Activated naive CD8-positive, alpha-beta T cell (primary cell): ENCODE results near the gene MGAT5.
A peak's percentile ranks its signal among the peaks of the same experiment; 100 is the strongest.

Experiments used
- H3K27ac Mint-ChIP-seq: one replicate; pipeline ENCODE4 v1.8.0; 2021; ENCODE audit warnings: mixed read lengths
- H3K27me3 Mint-ChIP-seq: one replicate; pipeline ENCODE4 v1.8.0; 2021; ENCODE audit warnings: mixed read lengths
- H3K36me3 Mint-ChIP-seq: one replicate; pipeline ENCODE4 v1.8.0; 2021; ENCODE audit warnings: mixed read lengths
- H3K4me1 Mint-ChIP-seq: one replicate; pipeline ENCODE4 v1.8.0; 2021; ENCODE audit warnings: low read depth, mixed read lengths
- H3K4me3 Mint-ChIP-seq: one replicate; pipeline ENCODE4 v1.8.0; 2021; ENCODE audit warnings: mild to moderate bottlenecking, mixed read lengths
- H3K9me3 Mint-ChIP-seq: one replicate; pipeline ENCODE4 v1.8.0; 2021; ENCODE audit warnings: low read depth, mixed read lengths

The MGAT5 gene

DNA sequence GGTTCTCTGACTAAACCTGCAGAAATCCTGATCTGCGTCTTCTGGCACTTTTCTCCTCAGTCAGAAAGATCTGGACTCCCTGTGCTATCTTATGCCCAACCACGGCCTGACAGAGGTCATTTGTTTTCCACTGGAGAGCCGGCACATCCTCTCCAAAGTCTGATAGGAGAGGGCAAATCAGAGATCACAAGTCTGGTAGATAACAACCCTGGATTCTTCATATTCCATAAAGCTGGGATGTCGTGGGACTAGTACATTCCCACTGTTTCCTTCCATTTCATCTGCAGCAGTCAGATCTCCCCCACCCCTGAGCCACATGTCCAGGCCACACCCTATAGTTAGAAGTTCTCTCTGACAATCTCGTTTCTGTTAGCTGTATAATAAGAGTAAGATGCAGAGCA lies 157.0 kb downstream of the MGAT5 start:
- no peak overlapping the region for H3K4me3 Mint-ChIP-seq
- no peak overlapping the region for H3K27ac Mint-ChIP-seq
- no peaks in the 10 kb centered on the region for H3K9me3 Mint-ChIP-seq
- H3K27me3 Mint-ChIP-seq: no peaks in the 10 kb centered on the region
- H3K4me1 Mint-ChIP-seq: peaks cover 39% of the 10 kb centered on the region
- no peaks in the 10 kb centered on the region for H3K36me3 Mint-ChIP-seq

DNA sequence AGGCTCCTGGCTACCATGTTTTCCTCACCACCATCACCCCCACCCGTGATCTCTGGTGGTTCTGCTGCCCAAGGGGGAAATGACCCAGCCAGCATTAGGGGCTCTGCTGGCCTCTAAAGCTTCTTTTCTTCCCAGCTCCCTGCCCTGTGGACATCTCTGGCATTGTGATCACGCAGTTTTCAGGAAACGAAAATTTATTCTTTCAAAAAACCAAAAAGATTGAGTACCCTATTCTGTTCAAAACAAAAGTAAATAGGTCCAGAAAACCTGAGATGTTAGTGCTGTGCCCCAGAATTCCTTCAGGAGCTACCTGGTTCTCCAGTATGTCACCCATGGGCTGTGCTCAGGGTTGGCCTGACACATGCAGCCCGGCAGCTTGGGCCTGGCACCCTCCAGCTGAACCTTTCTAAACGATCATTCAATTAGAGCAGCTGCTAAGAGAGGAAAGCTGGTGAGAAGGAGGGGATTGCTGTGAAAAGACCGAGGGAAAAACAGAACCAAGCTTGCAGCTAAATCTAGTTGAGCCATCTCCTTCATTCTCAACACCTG lies 157.5 kb downstream of the MGAT5 start:
- Mint-ChIP-seq H3K4me1 (peaks cover 38% of the 10 kb centered on the region), H3K27me3 (no peaks in the 10 kb centered on the region), H3K9me3 (no peaks in the 10 kb centered on the region), H3K36me3 (peaks cover 2% of the 10 kb centered on the region), H3K4me3 (no peak overlapping the region), H3K27ac (peak overlapping the region; percentile 54)

DNA sequence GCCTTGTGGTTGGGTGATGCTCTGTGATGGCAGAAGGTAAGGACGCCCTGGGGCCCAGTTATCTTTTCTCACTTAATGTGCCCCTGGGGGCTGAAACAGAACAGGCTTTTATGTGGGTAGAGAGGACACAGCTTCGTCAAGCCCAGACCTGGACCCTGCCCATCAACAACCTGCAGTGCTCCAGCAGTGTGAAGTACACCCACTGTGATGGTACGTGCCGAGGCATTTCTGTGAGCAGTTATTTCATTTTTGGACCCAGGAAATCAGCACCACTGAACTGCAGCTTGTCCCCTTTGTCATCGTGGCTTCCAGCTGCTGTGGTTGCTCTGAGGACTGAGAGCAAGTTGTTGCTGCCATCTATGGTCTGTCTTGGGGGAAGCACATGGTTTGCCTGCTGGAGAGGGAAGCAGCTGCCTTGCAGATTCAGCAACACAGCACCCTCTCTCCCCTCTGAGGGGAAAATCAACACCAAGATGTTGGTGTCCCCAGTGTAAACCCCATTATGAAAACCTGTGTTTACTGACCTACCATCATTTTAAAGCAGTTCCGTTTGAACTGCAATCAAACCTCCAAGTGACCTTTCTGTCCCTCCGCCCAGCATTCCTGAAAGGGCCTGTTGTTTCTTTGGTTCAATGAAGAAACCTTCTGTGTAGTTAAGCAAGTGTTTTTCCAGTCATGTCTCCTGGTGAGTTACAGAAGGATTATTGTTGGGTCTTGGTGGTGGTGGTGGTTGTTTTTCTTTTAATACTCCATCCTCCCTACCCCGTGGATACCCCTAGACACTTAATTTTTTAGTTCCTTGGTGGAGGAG lies 158.2 kb downstream of the MGAT5 start:
- Mint-ChIP-seq H3K27ac (peak overlapping the region; percentile 54), H3K4me1 (peaks cover 36% of the 10 kb centered on the region), H3K9me3 (no peaks in the 10 kb centered on the region), H3K27me3 (no peaks in the 10 kb centered on the region), H3K36me3 (peaks cover 2% of the 10 kb centered on the region), H3K4me3 (no peak overlapping the region)

DNA sequence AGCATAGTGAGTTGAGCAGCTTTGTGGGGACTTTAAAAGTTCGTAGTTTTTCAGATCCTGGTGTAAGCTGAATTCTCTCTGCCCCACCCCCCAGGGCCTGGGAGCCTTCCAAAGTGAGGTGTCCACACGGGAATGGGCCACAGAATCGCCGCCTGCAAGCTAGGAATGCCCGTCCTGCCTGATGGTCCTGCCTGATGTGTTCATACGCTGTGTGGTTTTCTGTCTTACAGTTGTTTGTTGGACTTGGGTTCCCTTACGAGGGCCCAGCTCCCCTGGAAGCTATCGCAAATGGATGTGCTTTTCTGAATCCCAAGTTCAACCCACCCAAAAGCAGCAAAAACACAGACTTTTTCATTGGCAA lies 158.7 kb downstream of the MGAT5 start:
- H3K9me3 Mint-ChIP-seq: no peaks in the 10 kb centered on the region
- no peaks in the 10 kb centered on the region for H3K27me3 Mint-ChIP-seq
- peaks cover 31% of the 10 kb centered on the region for H3K4me1 Mint-ChIP-seq
- H3K4me3 Mint-ChIP-seq: no peak overlapping the region
- H3K27ac Mint-ChIP-seq: no peak overlapping the region
- H3K36me3 Mint-ChIP-seq: peaks cover 4% of the 10 kb centered on the region

DNA sequence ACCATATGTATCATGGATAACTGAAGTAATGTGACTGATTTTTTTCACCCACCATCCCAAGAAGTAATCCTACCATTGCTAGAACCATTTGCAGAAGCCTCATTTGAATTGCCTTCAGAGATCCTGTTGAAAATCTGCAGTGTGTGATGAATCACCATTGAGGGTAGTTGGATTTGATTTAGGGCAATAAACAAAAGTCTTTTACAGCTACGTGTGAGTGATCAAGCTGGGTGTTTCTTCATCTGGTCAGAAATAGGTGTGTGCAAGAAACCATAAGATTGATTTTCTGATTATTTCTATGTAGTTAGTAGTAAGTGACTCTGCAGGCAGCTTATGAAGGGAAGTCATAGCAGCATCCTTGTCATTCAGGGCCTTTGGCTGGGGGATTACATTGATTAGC lies 159.6 kb downstream of the MGAT5 start:
- no peak overlapping the region for H3K4me3 Mint-ChIP-seq
- H3K27me3 Mint-ChIP-seq: no peaks in the 10 kb centered on the region
- no peaks in the 10 kb centered on the region for H3K9me3 Mint-ChIP-seq
- no peak overlapping the region for H3K27ac Mint-ChIP-seq
- H3K4me1 Mint-ChIP-seq: peaks cover 25% of the 10 kb centered on the region
- H3K36me3 Mint-ChIP-seq: peaks cover 4% of the 10 kb centered on the region

DNA sequence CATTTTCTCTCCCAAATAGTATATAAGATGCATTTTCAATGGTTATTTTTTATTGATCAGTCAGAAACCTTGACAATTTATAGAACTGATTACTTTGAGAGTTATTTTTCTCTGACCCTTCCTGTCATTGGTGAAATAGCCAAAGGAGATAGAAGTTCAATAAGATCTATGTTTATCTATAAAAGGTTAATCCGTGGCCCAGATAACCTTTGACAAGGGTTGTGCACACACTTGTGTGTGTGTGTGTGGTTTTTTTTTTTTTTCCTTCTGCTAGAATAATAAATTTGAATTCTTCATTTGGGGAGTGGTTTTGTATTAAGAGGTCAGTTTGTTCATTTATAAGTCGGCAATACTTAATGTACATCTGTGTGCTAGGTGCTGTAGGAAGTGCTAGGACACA lies 160.0 kb downstream of the MGAT5 start:
- H3K27ac Mint-ChIP-seq: no peak overlapping the region
- H3K36me3 Mint-ChIP-seq: peaks cover 4% of the 10 kb centered on the region
- H3K4me1 Mint-ChIP-seq: peaks cover 23% of the 10 kb centered on the region
- H3K9me3 Mint-ChIP-seq: no peaks in the 10 kb centered on the region
- no peaks in the 10 kb centered on the region for H3K27me3 Mint-ChIP-seq
- H3K4me3 Mint-ChIP-seq: no peak overlapping the region

DNA sequence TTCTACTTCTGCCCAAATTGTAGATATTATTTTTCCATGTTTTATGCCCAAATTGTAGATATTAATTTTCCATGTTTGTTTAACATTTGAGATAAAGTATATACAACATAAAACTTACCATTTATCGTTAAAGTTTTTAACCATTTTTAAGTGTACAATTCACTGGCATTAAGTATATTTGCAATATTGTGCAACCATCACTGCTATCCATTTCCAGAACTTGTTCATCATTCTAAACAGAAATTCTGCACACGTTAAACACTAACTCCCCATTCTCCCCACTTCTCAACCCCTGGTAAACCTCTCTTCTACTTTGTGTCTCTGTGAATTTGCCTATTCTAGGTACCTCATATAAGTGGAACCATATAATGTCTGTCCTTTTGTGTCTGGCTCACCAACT lies 162.1 kb downstream of the MGAT5 start:
- H3K27ac Mint-ChIP-seq: no peak overlapping the region
- H3K4me3 Mint-ChIP-seq: no peak overlapping the region
- H3K4me1 Mint-ChIP-seq: peaks cover 12% of the 10 kb centered on the region
- H3K27me3 Mint-ChIP-seq: no peaks in the 10 kb centered on the region
- no peaks in the 10 kb centered on the region for H3K9me3 Mint-ChIP-seq
- peaks cover 4% of the 10 kb centered on the region for H3K36me3 Mint-ChIP-seq

DNA sequence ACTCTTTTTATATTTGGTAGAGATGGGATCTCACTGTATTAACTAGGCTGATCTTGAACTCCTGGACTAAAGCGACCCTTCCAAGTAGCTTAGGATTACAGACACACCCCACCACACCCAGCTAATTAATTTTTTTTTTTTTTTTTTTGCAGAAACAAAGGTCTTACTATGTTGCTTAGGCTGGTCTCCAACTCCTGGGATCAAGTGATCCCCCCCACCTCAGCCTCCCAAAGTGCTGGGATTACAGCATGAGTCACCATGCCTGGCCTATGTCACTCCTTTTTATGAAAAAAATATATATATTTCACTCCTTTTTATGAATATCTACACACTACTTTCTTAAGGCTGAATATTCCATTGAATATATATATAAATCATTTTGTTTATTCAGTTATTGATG lies 162.8 kb downstream of the MGAT5 start:
- Mint-ChIP-seq H3K36me3 (peaks cover 4% of the 10 kb centered on the region), H3K27ac (no peak overlapping the region), H3K4me1 (peaks cover 5% of the 10 kb centered on the region), H3K9me3 (no peaks in the 10 kb centered on the region), H3K27me3 (no peaks in the 10 kb centered on the region), H3K4me3 (no peak overlapping the region)

DNA sequence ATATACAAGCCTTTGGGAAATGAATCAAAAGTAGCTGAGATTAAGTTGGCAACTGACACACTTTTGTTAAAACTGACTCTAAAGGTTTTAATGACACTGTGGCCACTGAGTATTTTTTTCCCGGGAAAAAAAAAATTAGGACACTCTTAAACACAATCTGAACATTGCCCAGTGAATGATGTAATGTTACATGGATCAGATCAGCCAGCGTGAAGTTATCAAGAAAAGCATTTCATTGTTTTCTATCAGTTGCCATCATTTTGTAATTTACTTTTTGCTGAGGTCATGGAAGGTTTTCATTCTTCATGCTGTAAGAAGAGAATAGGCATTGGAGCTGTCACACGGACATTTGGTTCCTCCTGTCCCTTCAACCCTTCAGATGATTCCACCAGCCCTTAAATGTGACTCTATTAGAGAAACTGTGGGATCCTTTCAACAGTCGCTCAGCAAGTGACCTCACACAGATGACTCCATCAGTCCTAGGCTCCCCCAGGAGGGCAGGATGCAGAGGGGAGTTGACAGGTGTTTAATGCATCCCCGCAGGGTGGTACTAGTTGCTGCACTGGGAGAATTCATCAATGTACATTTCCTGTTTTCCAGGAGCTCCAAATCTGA lies 164.2 kb downstream of the MGAT5 start:
- no peaks in the 10 kb centered on the region for H3K4me1 Mint-ChIP-seq
- no peak overlapping the region for H3K4me3 Mint-ChIP-seq
- no peaks in the 10 kb centered on the region for H3K27me3 Mint-ChIP-seq
- no peaks in the 10 kb centered on the region for H3K9me3 Mint-ChIP-seq
- no peak overlapping the region for H3K27ac Mint-ChIP-seq
- peaks cover 4% of the 10 kb centered on the region for H3K36me3 Mint-ChIP-seq

DNA sequence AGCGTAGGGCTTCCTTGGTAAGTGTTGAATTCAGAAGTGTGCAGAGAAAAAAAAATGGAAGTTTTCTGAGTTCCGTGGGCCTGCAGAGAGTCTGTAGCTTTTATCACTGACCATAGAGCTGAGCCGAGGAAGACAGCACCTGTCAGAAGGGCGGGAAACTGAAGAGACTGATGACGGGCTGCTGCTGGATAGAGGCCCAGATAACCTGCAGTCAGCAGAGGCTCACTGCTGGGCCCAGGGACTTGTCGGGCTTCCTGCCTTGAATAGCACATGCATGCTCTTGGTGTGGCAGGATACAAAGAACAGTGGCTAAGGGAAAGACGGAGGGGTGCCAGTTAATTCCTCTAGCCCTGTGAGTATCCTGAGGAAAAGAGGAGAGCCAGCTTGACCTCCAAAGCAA lies 166.4 kb downstream of the MGAT5 start:
- no peak overlapping the region for H3K27ac Mint-ChIP-seq
- peaks cover 9% of the 10 kb centered on the region for H3K36me3 Mint-ChIP-seq
- H3K4me1 Mint-ChIP-seq: no peaks in the 10 kb centered on the region
- no peaks in the 10 kb centered on the region for H3K9me3 Mint-ChIP-seq
- no peak overlapping the region for H3K4me3 Mint-ChIP-seq
- no peaks in the 10 kb centered on the region for H3K27me3 Mint-ChIP-seq

DNA sequence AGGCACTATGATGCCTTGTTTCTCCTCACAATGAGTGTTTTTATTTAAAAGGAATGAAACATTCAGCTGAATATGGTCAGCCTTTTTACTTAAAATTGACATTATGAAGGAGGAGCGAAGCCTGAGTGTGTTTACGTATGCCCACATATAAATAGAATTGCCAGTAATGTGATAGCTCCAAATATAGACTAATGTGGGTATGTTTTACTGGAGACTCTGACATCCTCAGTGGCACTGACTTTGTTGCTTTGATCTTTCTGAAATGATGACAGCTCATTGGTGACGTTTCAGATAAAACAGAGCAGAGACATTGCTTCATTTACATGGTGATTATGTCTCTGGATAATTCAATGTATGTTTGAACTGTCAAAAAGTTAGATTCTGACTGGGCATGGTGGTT lies 167.0 kb downstream of the MGAT5 start:
- H3K9me3 Mint-ChIP-seq: no peaks in the 10 kb centered on the region
- peaks cover 9% of the 10 kb centered on the region for H3K36me3 Mint-ChIP-seq
- no peaks in the 10 kb centered on the region for H3K4me1 Mint-ChIP-seq
- H3K27me3 Mint-ChIP-seq: no peaks in the 10 kb centered on the region
- no peak overlapping the region for H3K27ac Mint-ChIP-seq
- H3K4me3 Mint-ChIP-seq: no peak overlapping the region

DNA sequence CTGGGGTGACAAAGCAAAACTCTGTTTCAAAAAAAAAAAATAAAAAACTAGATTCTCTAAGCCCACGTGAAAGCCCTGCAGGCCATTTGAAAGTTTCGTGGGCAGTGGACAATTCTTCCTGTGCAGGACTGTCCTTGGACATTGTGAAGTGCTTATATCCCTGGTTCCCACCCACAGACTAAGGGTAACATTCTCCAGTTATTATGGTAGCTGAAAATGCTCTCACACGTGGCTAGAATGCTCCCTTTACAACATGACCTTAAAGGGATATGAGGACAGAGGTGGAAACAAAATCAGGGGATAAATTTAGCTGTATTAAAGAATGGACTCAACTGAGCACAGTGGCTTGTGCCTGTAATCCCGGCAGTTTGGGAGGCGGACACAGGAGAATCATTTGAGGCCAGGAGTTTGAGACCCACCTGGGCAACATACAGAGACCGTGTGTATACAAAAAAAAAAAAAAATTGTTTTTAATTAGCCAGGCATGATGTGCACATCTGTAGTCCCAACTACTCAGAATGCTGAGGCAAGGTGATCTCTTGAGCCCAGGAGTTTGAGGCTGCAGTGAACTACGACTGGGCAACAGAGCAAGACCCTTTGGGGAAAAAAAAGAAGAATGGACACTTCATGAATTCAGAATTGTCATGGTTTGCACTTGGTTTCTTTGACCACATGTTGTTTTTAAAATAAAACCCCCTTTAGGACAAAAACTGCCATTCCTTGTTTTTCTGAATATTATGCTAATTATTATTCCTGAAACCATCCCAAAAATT lies 167.9 kb downstream of the MGAT5 start:
- H3K27ac Mint-ChIP-seq: no peak overlapping the region
- H3K9me3 Mint-ChIP-seq: no peaks in the 10 kb centered on the region
- H3K4me3 Mint-ChIP-seq: no peak overlapping the region
- H3K36me3 Mint-ChIP-seq: peaks cover 7% of the 10 kb centered on the region
- no peaks in the 10 kb centered on the region for H3K4me1 Mint-ChIP-seq
- H3K27me3 Mint-ChIP-seq: no peaks in the 10 kb centered on the region

DNA sequence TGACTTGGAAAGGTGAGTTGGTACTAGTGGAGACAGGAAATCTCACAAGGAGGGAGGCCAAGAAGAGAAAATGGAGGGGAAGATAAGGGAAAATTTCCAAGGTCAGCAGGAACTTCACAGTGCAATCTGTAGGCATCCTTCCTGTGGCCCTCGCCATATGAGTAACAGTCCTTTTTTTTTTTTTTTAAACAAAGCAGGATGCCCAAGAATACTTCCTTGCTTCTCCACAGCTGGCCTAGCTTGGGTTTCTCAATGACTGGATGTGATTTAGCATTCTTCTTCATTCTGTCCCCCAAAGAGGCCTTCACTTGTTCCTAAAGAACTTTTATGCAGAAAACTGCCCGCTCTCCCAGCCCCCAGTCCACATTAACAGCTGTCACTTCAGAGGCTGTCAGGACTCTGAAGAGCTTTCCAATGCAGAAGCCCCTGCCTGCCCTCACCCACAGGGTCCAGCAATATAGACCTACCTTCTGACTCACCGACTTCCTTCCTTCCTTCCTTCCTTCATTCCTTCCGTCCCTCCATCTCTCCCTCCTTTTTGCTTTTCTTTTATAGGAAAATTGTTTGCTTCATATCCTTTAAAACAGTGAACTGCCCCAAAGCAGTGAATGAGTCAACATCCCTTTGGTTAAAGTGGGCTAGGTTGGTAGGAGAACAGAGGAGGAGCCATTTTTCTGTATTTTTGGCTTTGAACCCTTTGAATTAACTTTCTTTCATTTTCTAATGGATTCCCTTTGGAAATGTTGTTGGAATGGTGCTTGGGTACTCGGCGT lies 172.0 kb downstream of the MGAT5 start:
- no peak overlapping the region for H3K27ac Mint-ChIP-seq
- no peaks in the 10 kb centered on the region for H3K27me3 Mint-ChIP-seq
- no peaks in the 10 kb centered on the region for H3K9me3 Mint-ChIP-seq
- H3K4me3 Mint-ChIP-seq: no peak overlapping the region
- no peaks in the 10 kb centered on the region for H3K4me1 Mint-ChIP-seq
- peaks cover 8% of the 10 kb centered on the region for H3K36me3 Mint-ChIP-seq

DNA sequence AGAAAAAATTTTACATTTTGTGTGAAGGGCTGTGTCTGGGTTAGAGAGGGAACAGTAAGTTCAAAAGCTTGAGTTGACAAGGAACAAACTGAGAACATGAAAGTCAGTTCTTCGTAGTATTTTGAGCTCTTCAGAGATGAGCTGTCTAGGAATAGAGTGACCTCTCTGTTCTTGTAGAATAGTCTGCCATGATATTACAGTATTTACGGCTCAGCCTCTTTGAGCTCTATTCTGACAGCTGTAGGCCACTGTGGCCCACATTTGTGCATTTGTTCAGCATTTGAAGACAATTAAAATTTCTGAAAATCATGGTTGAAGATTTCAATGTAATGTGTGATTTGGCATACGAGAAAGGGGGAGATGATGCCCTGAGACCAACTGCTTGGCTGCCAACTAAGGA lies 172.8 kb downstream of the MGAT5 start:
- Mint-ChIP-seq H3K4me1 (no peaks in the 10 kb centered on the region), H3K27ac (no peak overlapping the region), H3K27me3 (no peaks in the 10 kb centered on the region), H3K9me3 (no peaks in the 10 kb centered on the region), H3K36me3 (peaks cover 9% of the 10 kb centered on the region), H3K4me3 (no peak overlapping the region)
